ENCODE data around the gene SLC66A2.

- no peak for TF ChIP-seq CTCF (IDR thresholded peaks at IDR 0.05)
- TF ChIP-seq EZH2 (IDR thresholded peaks at IDR 0.05), result no peak
- TF ChIP-seq EZH2phosphoT487 (IDR thresholded peaks at IDR 0.05), result no peak
These were observed 31.8 kb upstream of the SLC66A2 start for GRCh38 chr18:79983253-79983652.
